Hematopoietic multipotent progenitor cell (in vitro differentiated cells): ENCODE results near the gene ARMS2. TPM values are rescaled to one million over a fixed set of nuclear protein-coding genes. Genes with fewer than 3 reads are reported as not detected.

Experiments used
- DNase-seq, 3 donors: peaks; one replicate each; pipeline ENCODE4 v3.0.0-alpha.2; 2011 to 2015; ENCODE audit warnings: low read depth in 2 of 3, low spot score in 2 of 3
- total RNA-seq: library from RNA; depleted of rRNA; stranded (reverse); fragments of >200 nt; gene quantifications from one replicate; pipeline ENCODE4 v1.2.3, GENCODE V29; 2012

The ARMS2 gene
- total RNA-seq, 1 donor = not detected

DNA sequence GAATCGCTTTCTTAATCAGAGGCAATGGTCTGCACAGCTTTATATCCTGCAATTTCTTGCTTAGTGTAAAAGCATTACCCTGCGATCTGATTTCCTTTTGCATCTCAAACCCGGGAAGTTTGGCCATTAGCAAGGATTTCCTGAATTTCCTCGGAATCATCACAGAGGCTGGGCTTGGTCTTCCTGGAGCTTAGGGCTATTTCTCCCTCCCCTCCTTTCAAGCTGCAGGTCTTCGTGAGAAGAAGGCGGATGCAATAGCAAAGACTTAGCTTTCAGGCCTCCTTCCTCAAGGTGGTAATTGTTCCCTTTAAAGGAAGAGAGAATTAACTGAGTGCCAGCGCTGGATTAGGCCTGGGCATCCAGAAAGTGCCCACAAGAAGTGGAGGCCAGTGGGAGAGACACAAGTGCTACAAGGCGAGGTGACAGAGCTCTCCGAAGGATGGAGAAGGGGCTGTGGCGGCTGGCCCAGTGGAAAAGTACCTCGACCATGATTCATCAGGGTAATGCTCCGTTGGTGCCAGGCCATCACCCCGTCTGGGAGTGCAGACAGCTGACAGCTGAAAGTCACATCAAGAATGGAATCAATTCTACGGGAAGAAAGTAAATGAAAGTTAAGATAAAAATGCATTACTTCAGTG is 4.0 kb upstream of the ARMS2 start:
- no peak for DNase-seq

DNA sequence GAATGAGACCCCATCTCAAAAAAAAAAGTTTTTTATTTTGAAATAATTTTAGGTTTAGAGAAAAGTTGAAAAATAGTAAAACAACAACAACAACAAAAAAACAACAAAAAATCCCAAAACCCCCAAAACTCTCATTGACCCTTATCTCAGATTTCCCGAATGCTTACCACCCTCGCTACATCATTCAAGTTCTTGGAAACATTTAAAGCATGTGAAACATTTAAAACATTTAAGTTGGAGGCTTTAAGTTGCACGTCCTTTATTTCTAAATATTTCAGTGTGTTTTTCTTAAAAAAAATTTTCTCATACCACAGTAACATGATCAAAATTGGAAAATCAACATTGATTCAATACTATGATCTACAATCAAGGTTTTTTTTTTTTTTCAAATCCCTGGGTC is 382 bp upstream of the ARMS2 start:
- DNase-seq = no peak

DNA sequence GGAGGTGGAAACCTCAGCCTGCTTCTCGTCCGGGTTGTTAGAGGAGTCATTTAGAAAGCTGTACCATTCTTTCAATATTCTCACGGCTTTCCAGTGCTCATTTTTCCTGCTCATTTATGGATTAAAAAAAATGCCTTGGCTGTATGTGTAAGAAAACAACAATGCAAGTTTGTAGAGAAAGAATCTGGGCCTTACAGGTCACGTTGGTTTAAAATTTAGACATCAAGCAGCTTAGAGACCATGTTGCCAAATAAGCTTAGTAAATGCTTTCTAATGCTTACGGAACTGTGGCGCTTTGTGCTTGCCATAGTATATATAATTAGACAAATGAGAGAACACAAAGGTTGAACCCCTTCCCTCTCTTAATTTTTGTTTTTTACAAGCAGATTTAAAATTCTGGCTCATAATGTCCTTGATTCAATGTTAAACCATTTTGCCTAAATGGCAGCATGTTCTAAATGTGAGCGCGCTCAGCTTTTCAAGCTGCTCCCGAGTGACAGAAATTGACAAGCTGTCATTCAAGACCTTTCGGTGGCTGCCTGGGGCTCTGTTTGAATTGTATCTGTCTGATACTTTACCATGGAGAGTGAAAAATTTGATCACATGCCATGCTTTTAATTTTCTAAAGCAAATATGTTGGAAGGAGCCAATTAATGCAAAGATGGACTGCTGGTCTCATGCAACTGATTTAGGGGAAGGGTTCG is 1.1 kb downstream of the ARMS2 start:
- DNase-seq = no peak

DNA sequence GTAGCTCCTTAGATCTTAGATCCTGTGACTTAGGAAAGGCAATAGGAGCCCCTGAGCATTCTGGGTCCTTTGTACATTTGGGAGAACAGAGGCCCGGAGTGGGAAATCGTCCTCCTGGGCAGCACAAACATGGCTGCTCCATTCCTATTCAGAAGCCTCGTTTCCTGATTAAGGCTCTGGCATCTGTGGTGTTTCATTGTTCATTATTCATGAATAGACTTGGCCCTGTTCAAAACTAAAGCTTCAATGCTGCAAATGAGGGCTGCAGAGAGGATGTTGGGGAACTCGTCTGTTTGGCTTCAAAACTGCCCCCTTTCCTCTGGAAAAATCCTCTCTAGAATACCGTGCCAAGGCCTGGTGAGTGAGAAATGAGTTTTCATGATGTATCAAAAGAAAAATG is 3.5 kb downstream of the ARMS2 start:
- DNase-seq = no peak

DNA sequence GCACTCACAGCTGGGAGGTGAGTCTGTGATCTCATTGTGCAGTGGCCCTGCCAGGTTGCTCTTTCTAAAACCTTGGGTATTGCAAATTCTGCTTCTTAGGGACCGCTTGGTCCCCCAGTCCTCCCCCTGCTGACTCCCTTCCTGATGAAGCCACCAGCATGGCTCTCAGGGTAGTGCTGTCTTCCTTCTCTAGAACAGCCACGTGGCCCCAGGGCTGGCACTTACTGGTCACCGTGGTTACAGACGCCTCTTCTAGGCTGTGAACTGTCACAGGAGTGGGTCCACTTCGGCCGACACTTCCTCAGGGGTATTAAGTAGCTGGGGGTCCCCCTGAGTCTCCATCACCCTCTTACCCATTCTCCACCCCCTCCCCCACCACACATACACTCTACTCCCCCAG is 4.2 kb downstream of the ARMS2 start:
- DNase-seq = no peak

DNA sequence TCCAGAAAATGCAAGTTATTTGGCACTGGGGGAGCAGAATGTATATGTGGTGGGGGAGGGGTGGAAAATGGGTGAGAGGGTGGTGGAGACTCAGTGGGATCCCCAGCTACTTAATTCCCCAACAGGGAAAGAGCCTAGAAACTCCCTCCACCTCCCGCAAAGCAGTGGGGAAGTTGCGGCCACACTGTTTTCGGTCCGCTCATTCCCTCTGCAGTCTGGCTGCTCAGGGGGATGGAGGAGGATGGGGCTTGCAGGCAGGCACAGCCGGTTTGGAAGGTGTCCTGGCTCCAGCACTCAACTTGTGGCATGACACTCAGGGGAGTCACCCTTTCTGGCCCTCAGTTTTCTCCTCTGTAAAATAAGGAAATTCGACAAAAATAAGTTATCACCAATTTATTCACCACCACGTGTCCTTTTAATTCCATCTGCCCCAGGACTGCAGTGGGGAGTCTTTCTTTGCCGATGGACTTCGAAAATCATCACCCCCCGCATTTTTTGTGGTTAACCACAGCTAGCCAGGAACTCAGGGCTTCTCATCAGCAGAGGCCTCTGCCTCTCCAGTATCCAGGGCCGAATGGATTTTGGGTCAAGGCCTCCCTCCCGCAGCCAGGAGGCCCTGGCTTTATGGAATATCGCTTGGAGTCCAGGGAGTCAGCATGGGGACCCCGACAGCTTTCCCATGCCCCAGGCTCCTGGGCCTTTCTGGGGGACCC is 5.3 kb downstream of the ARMS2 start:
- no peak for DNase-seq

DNA sequence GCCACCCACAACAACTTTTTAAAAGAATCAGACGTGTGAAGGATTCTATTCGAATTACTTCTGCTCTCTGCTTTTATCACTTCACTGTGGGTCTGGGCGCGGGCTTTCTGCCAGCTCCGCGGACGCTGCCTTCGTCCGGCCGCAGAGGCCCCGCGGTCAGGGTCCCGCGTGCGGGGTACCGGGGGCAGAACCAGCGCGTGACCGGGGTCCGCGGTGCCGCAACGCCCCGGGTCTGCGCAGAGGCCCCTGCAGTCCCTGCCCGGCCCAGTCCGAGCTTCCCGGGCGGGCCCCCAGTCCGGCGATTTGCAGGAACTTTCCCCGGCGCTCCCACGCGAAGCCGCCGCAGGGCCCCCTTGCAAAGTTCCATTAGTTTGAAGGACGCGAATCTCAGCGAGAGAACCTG is 6.4 kb downstream of the ARMS2 start:
- DNase-seq = no peak

DNA sequence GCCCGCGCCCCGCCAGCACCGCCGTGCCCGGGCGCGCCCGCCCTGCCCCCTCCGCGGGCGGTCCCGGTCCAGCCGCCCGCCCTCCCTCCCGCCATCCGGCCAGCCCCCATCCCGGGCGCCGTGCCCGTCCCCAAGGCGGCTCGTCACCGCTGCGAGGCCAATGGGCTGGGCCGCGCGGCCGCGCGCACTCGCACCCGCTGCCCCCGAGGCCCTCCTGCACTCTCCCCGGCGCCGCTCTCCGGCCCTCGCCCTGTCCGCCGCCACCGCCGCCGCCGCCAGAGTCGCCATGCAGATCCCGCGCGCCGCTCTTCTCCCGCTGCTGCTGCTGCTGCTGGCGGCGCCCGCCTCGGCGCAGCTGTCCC is 6.9 kb downstream of the ARMS2 start, which contains the start of gene HTRA1:
HTRA1 (plus strand) TSS at position 187 of the 362 bp plus-strand sequence; CDS start at position 287, 100 bp downstream.
- DNase-seq = no peak

DNA sequence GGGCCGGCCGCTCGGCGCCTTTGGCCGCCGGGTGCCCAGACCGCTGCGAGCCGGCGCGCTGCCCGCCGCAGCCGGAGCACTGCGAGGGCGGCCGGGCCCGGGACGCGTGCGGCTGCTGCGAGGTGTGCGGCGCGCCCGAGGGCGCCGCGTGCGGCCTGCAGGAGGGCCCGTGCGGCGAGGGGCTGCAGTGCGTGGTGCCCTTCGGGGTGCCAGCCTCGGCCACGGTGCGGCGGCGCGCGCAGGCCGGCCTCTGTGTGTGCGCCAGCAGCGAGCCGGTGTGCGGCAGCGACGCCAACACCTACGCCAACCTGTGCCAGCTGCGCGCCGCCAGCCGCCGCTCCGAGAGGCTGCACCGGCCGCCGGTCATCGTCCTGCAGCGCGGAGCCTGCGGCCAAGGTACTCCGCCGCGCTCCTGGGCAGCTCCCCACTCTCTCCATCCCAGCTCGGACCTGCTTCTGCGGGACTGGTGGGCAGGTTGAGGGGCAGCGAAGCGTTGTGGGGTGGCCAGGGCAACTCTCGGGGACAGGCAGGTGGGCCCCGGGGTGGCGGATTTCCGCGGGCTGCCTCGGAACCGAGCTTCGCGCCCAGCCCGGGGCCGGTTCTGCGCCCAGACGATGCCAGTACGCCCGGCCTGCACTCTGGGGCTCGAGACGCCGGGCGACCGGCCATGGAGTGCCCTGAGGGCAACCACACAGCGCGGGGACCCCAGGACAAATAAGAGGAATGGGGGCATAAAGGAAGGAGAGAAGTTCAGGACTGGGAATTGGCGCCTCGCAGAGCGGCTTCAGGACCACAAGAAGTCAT is 7.5 kb downstream of the ARMS2 start:
- DNase-seq = no peak

DNA sequence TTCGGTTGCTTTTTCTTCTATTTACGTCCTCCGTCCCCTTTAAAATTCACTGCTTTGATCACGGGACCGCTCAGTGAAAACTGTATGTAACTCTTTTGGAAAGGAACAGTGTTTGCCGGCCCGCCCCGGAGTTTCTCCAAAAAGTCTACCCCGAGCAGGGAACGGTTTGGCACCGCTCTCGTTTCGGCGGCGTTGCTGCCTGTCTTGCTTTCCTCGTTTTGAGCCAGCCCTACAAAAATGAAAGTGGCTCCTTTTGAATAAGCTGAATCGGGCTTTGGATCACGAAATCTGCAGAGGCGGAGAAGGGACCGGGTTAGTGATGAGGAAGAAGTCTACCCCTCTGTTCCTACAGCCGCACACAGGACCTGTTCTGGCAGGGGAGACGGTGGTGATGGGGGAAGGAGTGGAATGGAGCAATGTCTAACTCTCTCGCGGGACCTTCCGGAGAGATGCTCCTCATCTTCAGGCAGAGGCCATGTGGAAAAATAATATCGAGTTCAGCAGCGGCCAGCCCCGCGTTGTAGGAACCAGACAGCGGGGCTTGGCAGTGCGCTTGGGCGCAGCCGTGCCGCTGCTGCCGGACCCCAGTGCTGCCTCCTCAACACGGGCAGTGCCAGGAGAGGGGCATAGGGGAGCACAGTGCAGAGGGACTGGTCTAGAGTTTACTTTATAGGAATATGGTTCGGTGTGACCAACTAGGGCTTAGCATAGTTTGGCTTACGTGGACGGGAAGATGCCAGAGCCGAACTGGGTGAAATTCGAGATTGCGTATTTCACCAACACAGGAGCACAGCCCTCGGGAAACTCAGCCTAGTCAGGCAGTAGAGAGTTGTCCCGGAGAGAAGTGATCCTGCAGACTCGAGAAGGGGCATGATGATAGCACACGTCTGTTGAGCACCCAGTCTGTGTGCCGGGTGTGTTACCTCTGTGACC is 8.3 kb downstream of the ARMS2 start:
- peak in 1 of 3 donors; percentile 41 for DNase-seq

DNA sequence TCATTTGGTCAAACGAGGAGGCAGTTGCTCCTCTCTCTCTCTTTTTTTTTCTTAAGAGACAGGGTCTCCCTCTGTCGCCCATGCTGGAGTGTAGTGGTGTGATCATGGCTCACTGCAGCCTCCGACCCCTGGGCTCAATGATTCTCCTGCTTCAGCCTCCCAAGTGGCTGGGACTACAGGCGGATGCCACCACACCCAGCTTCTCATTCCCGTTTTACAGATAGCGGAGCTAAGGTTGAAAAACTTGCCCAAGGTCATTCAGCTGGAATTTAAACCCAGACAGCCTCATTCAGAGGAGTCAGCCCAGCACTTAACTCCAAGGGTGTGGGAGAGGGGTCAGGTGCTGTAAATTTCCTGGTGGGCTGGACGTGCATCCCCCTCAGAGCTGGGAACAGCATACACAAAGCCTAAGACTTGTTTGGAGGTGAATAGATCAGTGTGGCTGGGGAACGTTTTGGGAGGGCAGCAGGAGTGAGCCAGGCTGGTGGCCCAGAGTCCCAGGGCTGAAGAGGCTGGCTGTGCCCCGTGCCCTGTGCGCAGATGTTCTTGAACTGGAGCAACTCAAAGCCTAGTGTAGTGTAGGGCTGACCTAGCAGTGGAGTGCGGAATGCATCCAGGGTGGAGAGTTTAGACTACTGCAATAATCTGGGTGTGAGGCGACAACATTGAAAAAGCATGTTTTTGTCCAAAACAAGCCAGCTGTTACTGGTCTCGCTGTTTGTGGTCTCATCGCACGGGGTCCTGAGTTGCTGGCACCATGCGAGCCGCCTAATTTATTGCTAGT is 9.2 kb downstream of the ARMS2 start:
- DNase-seq = no peak

DNA sequence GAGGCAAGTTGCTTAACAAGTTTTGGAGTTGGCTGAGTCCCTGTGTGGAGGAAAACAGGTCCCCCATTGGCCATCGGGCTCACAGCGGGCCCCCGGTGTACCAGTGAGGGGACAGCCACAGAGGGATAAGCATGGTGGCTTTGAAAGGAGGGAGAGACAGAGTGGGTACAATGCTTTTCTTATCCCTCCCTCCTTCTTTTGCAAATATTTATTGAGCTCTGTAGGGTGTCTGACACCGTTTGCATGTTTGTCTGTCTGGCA is 9.7 kb downstream of the ARMS2 start:
- DNase-seq = no peak

DNA sequence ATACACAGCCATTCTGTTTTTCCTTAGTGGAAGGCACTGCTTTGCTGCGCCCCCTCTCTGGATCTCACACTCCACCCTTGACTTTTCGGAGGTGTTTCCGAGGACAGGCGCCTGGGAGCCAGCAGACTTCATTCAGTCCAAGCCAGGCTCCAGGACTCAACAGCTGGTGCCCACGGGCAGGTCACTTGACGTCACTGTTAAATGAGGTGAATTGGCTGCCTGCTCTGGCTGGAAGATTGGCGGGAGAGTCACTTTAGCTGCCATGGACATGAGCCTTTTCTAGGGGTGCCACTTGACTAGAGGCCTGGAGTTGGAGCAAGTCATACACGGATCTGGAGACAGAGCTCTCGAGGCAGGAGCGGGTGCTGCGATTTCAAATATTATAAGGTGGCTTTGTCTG is 10.1 kb downstream of the ARMS2 start:
- DNase-seq = no peak

DNA sequence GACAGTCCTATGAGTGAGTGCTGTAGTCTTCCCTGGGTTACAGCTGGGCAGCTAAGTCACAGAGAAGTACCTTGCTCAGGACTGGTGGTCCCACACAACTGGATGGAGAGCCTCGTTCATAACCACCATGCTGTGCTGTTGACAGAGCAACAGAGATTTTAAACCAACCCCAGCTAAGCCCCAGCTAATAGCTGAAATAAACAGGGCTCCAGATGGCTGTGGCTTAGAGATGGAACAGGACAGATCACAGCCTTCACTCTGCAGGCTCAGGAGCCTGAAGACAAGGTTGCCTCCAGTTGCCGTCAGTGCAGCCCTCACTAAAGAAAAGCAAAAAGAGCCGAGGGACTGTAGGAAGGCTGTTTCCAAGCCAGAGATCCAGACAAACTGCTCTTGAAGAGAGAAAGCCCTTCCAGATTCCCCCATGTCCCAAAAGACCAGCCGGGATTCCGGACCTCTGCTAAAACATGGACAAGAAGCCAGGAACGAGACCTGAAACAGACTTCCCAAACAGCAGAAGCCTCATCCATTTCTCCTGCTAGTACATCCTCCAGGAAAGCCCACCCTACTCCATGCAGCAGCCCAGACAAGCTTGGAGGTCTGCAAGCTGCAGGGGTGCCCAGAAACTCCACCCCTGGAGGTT is 11.1 kb downstream of the ARMS2 start:
- no peak for DNase-seq

DNA sequence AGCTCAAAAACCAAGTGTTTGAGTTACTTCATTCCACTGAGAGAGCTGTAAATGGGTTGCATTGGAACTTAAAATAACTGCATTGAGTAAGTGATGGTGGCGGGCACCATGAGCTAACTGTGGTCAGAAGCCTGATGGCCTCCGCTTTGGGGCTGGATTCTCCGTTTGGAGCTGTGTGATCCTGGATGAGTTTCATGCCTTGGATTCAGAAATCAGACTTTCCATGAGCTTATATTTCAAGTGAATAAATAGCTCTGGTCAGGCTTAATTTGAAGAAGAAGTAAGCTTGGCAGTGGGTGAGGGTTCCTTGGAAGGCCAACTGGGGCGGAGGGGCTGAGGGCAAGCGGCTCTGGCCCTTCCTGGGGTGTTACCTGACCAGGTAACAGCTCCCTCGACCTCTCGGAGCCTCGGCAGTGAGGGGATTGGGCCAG is 12.5 kb downstream of the ARMS2 start:
- no peak for DNase-seq

DNA sequence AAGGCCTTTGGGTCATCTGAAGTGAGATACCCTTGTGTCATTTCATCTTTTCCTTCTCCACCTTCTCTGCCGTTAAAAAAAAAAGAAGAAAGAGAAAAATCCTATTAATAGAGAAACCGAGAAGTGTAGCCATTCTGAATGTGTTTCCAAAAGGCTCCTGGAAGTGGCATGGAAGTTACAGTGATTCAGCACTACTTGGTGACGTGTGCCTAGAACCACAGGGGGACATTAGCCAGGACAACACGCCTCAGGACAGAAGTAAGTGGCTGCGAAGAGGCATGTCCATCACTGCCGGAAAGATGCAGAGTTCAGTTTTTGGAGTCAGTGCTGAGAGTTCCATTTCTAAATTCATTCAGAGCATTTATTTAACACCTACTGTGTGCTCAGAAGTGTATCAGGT is 13.2 kb downstream of the ARMS2 start:
- DNase-seq = no peak

DNA sequence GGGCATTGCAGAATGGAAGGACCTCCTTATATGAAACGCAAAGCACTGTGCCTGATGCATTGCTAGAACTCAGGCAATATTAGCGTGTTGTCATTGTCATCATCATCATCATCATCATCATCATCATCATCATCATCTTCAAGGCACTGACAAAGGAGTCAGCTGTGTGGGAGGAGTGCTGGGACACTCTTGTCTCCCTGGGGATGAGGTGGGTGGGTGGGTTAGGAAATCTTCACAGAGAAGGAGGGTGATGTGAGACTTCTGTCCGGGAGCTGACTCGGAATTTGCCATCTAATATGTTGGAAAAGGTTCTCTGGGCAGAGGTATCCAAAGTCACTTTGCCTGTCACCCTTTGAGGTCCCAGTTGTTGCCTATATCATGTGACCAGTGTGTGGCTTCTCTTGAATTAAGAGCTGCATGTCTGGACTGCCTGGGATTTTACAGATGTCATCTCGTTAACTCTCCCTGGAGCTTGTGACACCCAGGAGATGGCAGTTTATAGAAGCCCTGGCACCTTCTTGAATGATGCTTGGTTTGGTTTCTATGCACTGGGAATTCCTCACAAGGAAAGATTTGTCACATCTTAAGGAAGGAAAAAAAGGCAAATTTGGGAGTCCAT is 14.0 kb downstream of the ARMS2 start:
- DNase-seq = no peak

DNA sequence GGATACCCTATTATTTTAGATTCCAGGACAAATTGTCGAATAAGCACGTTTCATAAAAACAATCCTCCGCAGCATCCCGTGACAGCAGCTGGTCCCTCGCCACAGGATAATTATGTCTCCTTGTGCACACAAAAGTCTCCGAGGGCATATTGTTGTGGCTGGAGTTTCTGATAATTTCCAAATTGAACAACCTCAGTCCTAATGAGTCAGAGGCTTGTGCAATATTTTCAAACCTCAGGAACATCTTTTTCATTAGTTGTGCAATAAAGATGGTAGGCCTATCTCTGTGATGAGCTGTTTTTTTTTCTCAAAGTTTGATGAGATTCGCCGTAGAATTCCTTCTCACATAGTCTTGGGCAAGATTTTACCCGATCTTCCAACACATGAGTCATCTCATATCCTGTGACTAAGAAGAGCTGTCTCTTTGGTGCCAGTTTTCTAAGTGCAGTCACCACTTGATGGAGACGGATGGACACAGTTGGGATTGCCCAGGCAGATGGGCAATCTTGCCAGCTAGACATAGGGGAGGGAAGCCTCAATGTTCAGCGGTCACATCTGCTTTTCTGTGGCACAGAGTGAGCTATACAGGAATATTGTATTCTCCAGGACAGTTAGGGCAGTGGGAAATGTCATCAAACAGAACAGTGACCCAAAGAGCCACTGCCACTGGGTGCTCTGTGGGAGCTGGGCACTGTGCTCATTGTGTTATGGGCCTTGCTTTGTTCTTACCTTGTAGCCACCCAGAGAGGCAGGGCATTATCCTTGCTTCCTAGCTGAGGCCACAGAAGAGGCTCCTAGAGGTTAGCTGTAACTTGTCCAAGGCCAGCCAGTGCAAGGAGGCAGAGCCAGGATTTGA is 14.7 kb downstream of the ARMS2 start:
- DNase-seq = no peak
